ENCODE data around the gene NRP2. TPM values are rescaled to one million over a fixed set of nuclear protein-coding genes. Genes with fewer than 3 reads are reported as not detected.

NRP2 gene
- total and polyA plus RNA-seq, 3 experiments from 2014 or later: 0.91 to 0.94 TPM; not detected in 1

- H3K4me3 ChIP-seq (ENCODE audit: low read length): no peak overlapping the region
- peaks cover 0 to 8% (median 0%) of the 10 kb centered on the region in 5 donors for H3K9me3 Mint-ChIP-seq
- ChIA-PET CTCF (no interaction called here), POLR2A (no interaction called here)
- no peak overlapping the region for H3K27ac ChIP-seq (ENCODE audit: low read depth, low read length)
- no peak overlapping the region for H3K4me3 Mint-ChIP-seq
- no peak for DNase-seq
- H3K27me3 ChIP-seq (ENCODE audit: insufficient read depth, low read length, poor library complexity, severe bottlenecking): peaks cover 6% of the 10 kb centered on the region
- H3K9me3 ChIP-seq (ENCODE audit: low read length): no peaks in the 10 kb centered on the region
- H3K4me1 ChIP-seq (ENCODE audit: insufficient read depth, low read length): no peaks in the 10 kb centered on the region
- H3K27me3 Mint-ChIP-seq: peaks cover 1 to 27% of the 10 kb centered on the region in 2 donors
- no peaks in the 10 kb centered on the region for H3K36me3 ChIP-seq (ENCODE audit: insufficient read depth, low read length)
- no peaks in the 10 kb centered on the region for H3K36me3 Mint-ChIP-seq
- H3K4me1 Mint-ChIP-seq: no peaks in the 10 kb centered on the region
- no peak overlapping the region for H3K27ac Mint-ChIP-seq
Observed at GRCh38 chr2:205822579-205822978, 140.3 kb downstream of the NRP2 start.

GRCh38 chr2:205827809-205828365, 145.6 kb downstream of the NRP2 start:
- no peak overlapping the region for H3K4me3 ChIP-seq (ENCODE audit: low read length)
- ChIA-PET POLR2A (no interaction called here), CTCF (no interaction called here)
- no peaks in the 10 kb centered on the region for H3K9me3 ChIP-seq (ENCODE audit: low read length)
- peaks cover 6 to 11% of the 10 kb centered on the region in 2 donors for H3K27me3 Mint-ChIP-seq
- no peaks in the 10 kb centered on the region for H3K36me3 ChIP-seq (ENCODE audit: insufficient read depth, low read length)
- no peak overlapping the region for H3K27ac ChIP-seq (ENCODE audit: low read depth, low read length)
- no peaks in the 10 kb centered on the region for H3K36me3 Mint-ChIP-seq
- H3K4me3 Mint-ChIP-seq: no peak overlapping the region
- H3K27ac Mint-ChIP-seq: no peak overlapping the region
- no peak for DNase-seq
- peaks cover 0 to 8% (median 3%) of the 10 kb centered on the region in 5 donors for H3K9me3 Mint-ChIP-seq
- no peaks in the 10 kb centered on the region for H3K4me1 ChIP-seq (ENCODE audit: insufficient read depth, low read length)
- H3K27me3 ChIP-seq (ENCODE audit: insufficient read depth, low read length, poor library complexity, severe bottlenecking): no peaks in the 10 kb centered on the region
- no peaks in the 10 kb centered on the region for H3K4me1 Mint-ChIP-seq

GRCh38 chr2:205833864-205834263, 151.6 kb downstream of the NRP2 start:
- Histone ChIP-seq H3K4me1 (ENCODE audit: insufficient read depth, low read length) (no peaks in the 10 kb centered on the region), H3K4me3 (ENCODE audit: low read length) (no peak overlapping the region), H3K27me3 (ENCODE audit: insufficient read depth, low read length, poor library complexity, severe bottlenecking) (no peaks in the 10 kb centered on the region), H3K9me3 (ENCODE audit: low read length) (no peaks in the 10 kb centered on the region), H3K36me3 (ENCODE audit: insufficient read depth, low read length) (no peaks in the 10 kb centered on the region), H3K27ac (ENCODE audit: low read depth, low read length) (no peak overlapping the region)
- H3K4me1 Mint-ChIP-seq: no peaks in the 10 kb centered on the region
- no peaks in the 10 kb centered on the region for H3K36me3 Mint-ChIP-seq
- H3K27me3 Mint-ChIP-seq: peaks cover 14 to 15% of the 10 kb centered on the region in 2 donors
- H3K4me3 Mint-ChIP-seq: no peak overlapping the region
- CTCF ChIA-PET: no interaction called here
- DNase-seq: no peak
- POLR2A ChIA-PET: no interaction called here
- H3K27ac Mint-ChIP-seq: no peak overlapping the region
- peaks cover 0 to 5% (median 0%) of the 10 kb centered on the region in 5 donors for H3K9me3 Mint-ChIP-seq

DNA sequence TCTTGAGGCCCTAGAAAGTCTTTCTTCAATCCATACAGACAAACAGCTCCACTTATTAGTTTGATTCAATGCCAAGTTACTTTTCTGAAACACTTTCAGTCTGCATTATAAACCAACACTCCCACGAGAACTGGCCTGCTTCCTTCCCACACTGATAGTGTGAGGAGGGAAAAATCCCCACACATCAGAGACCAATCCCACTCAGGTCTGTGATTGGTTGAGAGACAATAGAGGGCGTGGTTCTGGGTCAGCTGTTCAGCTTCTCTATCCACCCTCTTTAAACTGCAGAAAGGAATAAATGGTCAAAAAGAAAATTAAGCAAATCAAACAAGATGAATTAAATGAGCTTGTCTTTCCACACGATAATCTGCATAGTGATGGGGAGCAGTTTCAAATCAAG, 152.5 kb downstream of the NRP2 start:
- no peaks in the 10 kb centered on the region for H3K36me3 ChIP-seq (ENCODE audit: insufficient read depth, low read length)
- ChIA-PET CTCF (no interaction called here), POLR2A (no interaction called here)
- Mint-ChIP-seq H3K4me1 (no peaks in the 10 kb centered on the region), H3K36me3 (no peaks in the 10 kb centered on the region), H3K27me3 (peaks cover 12 to 14% of the 10 kb centered on the region in 2 donors), H3K9me3 (peaks cover 0 to 5% (median 0%) of the 10 kb centered on the region in 5 donors), H3K4me3 (no peak overlapping the region), H3K27ac (no peak overlapping the region)
- H3K4me3 ChIP-seq (ENCODE audit: low read length): no peak overlapping the region
- no peaks in the 10 kb centered on the region for H3K4me1 ChIP-seq (ENCODE audit: insufficient read depth, low read length)
- no peak for DNase-seq
- H3K9me3 ChIP-seq (ENCODE audit: low read length): no peaks in the 10 kb centered on the region
- no peak overlapping the region for H3K27ac ChIP-seq (ENCODE audit: low read depth, low read length)
- no peaks in the 10 kb centered on the region for H3K27me3 ChIP-seq (ENCODE audit: insufficient read depth, low read length, poor library complexity, severe bottlenecking)

DNA sequence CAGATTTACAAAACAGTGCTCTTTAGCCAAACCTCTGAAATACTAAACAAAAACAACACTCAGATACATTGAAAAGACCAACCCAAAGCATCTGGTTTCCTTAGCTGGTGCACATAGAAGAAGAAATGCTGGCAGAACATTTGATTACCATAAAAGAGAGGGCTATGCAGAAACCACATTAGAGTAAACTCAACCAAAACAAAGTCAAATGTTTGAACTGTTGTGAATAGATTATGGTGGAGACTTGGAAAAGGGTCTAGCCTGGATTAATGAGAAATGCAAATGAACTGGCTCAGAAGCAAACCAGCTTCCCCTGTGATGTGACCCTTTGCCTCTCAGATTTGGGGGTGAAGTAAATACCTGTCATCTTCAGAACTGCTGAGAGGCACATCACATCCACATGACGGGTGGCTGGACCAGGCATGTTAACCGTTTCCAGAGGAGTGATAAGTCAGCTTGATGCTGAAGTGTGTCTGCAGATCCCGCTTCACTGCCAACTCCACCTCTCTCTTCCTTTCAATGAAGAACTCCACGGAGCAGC, 153.0 kb downstream of the NRP2 start:
- Histone ChIP-seq H3K36me3 (ENCODE audit: insufficient read depth, low read length) (no peaks in the 10 kb centered on the region), H3K4me1 (ENCODE audit: insufficient read depth, low read length) (no peaks in the 10 kb centered on the region), H3K4me3 (ENCODE audit: low read length) (no peak overlapping the region), H3K27ac (ENCODE audit: low read depth, low read length) (no peak overlapping the region), H3K27me3 (ENCODE audit: insufficient read depth, low read length, poor library complexity, severe bottlenecking) (no peaks in the 10 kb centered on the region), H3K9me3 (ENCODE audit: low read length) (no peaks in the 10 kb centered on the region)
- no peak overlapping the region for H3K27ac Mint-ChIP-seq
- no peak overlapping the region for H3K4me3 Mint-ChIP-seq
- no peaks in the 10 kb centered on the region for H3K4me1 Mint-ChIP-seq
- peaks cover 0 to 5% (median 0%) of the 10 kb centered on the region in 5 donors for H3K9me3 Mint-ChIP-seq
- peaks cover 12 to 14% of the 10 kb centered on the region in 2 donors for H3K27me3 Mint-ChIP-seq
- CTCF ChIA-PET: no interaction called here
- no peaks in the 10 kb centered on the region for H3K36me3 Mint-ChIP-seq
- DNase-seq: no peak
- POLR2A ChIA-PET: no interaction called here

DNA sequence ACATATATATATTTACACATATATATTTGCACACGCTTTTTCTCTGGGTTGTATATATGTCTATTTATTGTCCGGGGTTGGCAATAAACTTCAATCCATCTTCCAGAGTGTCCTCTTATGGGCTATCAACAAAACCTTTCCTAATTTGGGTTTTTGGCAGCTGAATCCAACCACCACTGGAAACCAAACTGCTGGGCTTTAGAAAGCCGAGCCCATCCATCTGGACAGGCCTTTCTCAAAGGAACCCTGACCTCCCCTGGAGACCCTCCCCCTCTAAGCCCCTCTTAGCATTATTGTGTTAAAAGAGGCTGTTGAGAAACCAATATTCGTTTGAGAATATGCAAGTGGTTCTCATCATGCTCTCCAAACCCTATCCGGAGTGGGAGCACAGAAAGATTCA, 153.6 kb downstream of the NRP2 start:
- H3K27me3 Mint-ChIP-seq: peaks cover 12 to 14% of the 10 kb centered on the region in 2 donors
- H3K4me3 Mint-ChIP-seq: no peak overlapping the region
- Histone ChIP-seq H3K4me1 (ENCODE audit: insufficient read depth, low read length) (no peaks in the 10 kb centered on the region), H3K4me3 (ENCODE audit: low read length) (no peak overlapping the region), H3K9me3 (ENCODE audit: low read length) (no peaks in the 10 kb centered on the region), H3K27ac (ENCODE audit: low read depth, low read length) (no peak overlapping the region), H3K27me3 (ENCODE audit: insufficient read depth, low read length, poor library complexity, severe bottlenecking) (no peaks in the 10 kb centered on the region), H3K36me3 (ENCODE audit: insufficient read depth, low read length) (no peaks in the 10 kb centered on the region)
- ChIA-PET CTCF (no interaction called here), POLR2A (no interaction called here)
- H3K4me1 Mint-ChIP-seq: no peaks in the 10 kb centered on the region
- H3K36me3 Mint-ChIP-seq: no peaks in the 10 kb centered on the region
- DNase-seq: no peak
- H3K27ac Mint-ChIP-seq: no peak overlapping the region
- H3K9me3 Mint-ChIP-seq: peaks cover 0 to 5% (median 0%) of the 10 kb centered on the region in 5 donors

DNA sequence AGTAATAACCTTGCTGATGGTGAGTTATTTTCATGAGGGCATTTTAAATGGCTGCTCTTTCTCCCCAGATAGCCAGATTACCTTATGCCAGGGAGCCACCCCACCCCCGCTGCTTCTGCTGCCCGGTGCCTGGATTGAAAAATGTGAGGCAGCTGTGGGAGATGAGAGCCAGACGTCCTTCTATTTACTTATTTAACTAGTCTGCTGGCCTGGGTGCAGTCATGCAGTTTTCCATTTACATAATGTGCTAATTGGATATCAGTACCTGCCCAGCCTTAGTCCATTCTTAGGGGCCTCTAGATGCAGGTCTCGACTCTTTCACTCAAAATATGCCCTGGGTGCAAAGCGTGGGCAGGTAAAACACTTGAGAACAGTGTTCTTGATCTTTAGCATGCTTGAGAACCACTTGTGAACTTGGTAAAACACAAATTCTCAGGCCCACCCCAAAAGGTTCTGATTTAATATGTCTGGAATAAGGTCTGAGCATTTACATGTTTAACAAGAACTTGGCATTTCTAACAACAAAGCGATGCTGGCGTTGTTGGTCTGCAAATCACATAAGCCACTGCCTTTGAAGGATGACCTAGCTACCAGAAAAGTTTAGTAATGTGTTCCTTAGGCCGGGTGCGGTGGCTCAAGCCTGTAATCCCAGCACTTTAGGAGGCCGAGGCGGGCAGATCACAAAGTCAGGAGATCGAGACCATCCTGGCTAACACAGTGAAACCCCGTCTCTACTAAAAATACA, 154.3 kb downstream of the NRP2 start:
- Histone ChIP-seq H3K4me3 (ENCODE audit: low read length) (no peak overlapping the region), H3K27ac (ENCODE audit: low read depth, low read length) (no peak overlapping the region), H3K27me3 (ENCODE audit: insufficient read depth, low read length, poor library complexity, severe bottlenecking) (no peaks in the 10 kb centered on the region), H3K4me1 (ENCODE audit: insufficient read depth, low read length) (no peaks in the 10 kb centered on the region), H3K9me3 (ENCODE audit: low read length) (no peaks in the 10 kb centered on the region), H3K36me3 (ENCODE audit: insufficient read depth, low read length) (no peaks in the 10 kb centered on the region)
- ChIA-PET POLR2A (no interaction called here), CTCF (no interaction called here)
- Mint-ChIP-seq H3K27me3 (peaks cover 12 to 14% of the 10 kb centered on the region in 2 donors), H3K27ac (no peak overlapping the region), H3K4me1 (no peaks in the 10 kb centered on the region), H3K9me3 (peaks cover 0 to 5% (median 0%) of the 10 kb centered on the region in 5 donors), H3K4me3 (no peak overlapping the region), H3K36me3 (no peaks in the 10 kb centered on the region)
- DNase-seq: no peak

GRCh38 chr2:205837663-205838062, 155.4 kb downstream of the NRP2 start:
- ChIA-PET POLR2A (no interaction called here), CTCF (no interaction called here)
- Histone ChIP-seq H3K27me3 (ENCODE audit: insufficient read depth, low read length, poor library complexity, severe bottlenecking) (no peaks in the 10 kb centered on the region), H3K36me3 (ENCODE audit: insufficient read depth, low read length) (no peaks in the 10 kb centered on the region), H3K4me1 (ENCODE audit: insufficient read depth, low read length) (no peaks in the 10 kb centered on the region), H3K4me3 (ENCODE audit: low read length) (no peak overlapping the region), H3K27ac (ENCODE audit: low read depth, low read length) (no peak overlapping the region), H3K9me3 (ENCODE audit: low read length) (no peaks in the 10 kb centered on the region)
- Mint-ChIP-seq H3K4me3 (no peak overlapping the region), H3K27me3 (peaks cover 11 to 15% of the 10 kb centered on the region in 2 donors), H3K27ac (no peak overlapping the region), H3K4me1 (no peaks in the 10 kb centered on the region), H3K9me3 (peaks cover 0 to 7% (median 0%) of the 10 kb centered on the region in 5 donors), H3K36me3 (no peaks in the 10 kb centered on the region)
- no peak for DNase-seq
